HepG2 (cell line): Measurements from ENCODE around the gene PEX11G. TPM values are rescaled to one million over a fixed set of nuclear protein-coding genes. Genes with fewer than 3 reads are reported as not detected.
A peak's percentile ranks its signal among the peaks of the same experiment; 100 is the strongest.

Experiments used
- ARID4A ChIP-seq: sonication (generic); formaldehyde crosslinking; IDR thresholded peaks from 2 replicates; pipeline ENCODE4 v1.5.0; 2020; ENCODE audit warnings: mild to moderate bottlenecking, missing genetic modification reagents, borderline replicate concordance
- KLF13 ChIP-seq: sonication (generic); formaldehyde crosslinking; IDR thresholded peaks from 2 replicates; pipeline ENCODE4 v1.4.0; 2020; ENCODE audit warnings: mild to moderate bottlenecking, missing genetic modification reagents
- MAZ ChIP-seq, 2 experiments: sonication (generic) in 1 of 2; formaldehyde crosslinking in 1 of 2; IDR thresholded peaks; 2 replicates each; pipeline versions ENCODE4 v1.5.0 to v1.6.1; 2012 to 2020; ENCODE audit warnings: low read depth in 2 of 2, mild to moderate bottlenecking in 2 of 2, borderline replicate concordance in 1 of 2, improper control_type of control experiment in 1 of 2, low read length in 1 of 2, missing genetic modification reagents in 1 of 2, moderate library complexity in 1 of 2
- MIER3 ChIP-seq: IDR thresholded peaks from 2 replicates; pipeline ENCODE4 v1.6.1; 2016; ENCODE audit warnings: missing compliant biosample characterization, borderline replicate concordance
- MTF1 ChIP-seq: sonication (generic); formaldehyde crosslinking; IDR thresholded peaks from 2 replicates; pipeline ENCODE4 v1.5.0; 2020; ENCODE audit warnings: missing genetic modification reagents
- SIN3B ChIP-seq: fragments of 150-350 bp; IDR thresholded peaks from 2 replicates; pipeline ENCODE4 v1.6.1; 2014; ENCODE audit warnings: low read length
- TOE1 ChIP-seq: sonication (generic); formaldehyde crosslinking; IDR thresholded peaks from 2 replicates; pipeline ENCODE4 v1.4.0; 2020; ENCODE audit warnings: mild to moderate bottlenecking, missing genetic modification reagents
- TRAFD1 ChIP-seq: sonication (generic); formaldehyde crosslinking; IDR thresholded peaks from 2 replicates; pipeline ENCODE4 v1.5.1; 2020; ENCODE audit warnings: missing genetic modification reagents, mild to moderate bottlenecking, borderline replicate concordance
- XRCC5 ChIP-seq: fragments of 200-400 bp; formaldehyde crosslinking; optimal IDR thresholded peaks from 2 replicates; pipeline ENCODE3; 2017; ENCODE audit warnings: mild to moderate bottlenecking, low read length
- ZFYVE20 ChIP-seq: sonication (generic); formaldehyde crosslinking; IDR thresholded peaks from 2 replicates; pipeline ENCODE4 v1.8.0; 2023; ENCODE audit warnings: low read depth, mild to moderate bottlenecking, moderate library complexity, missing genetic modification reagents, borderline replicate concordance
- ZKSCAN1 ChIP-seq: fragments of 150-350 bp; IDR thresholded peaks from 2 replicates; pipeline ENCODE4 v1.6.1; 2014; ENCODE audit warnings: low read length
- ZNF431 ChIP-seq: sonication (generic); formaldehyde crosslinking; IDR thresholded peaks from 2 replicates; pipeline ENCODE4 v1.9.0; 2022; ENCODE audit warnings: missing genetic modification reagents, low read depth, mild to moderate bottlenecking, borderline replicate concordance
- ZNF609 ChIP-seq: sonication (generic); formaldehyde crosslinking; IDR thresholded peaks from 2 replicates; pipeline ENCODE4 v1.4.0; 2020; ENCODE audit warnings: mild to moderate bottlenecking, missing genetic modification reagents, borderline replicate concordance
- polyA plus RNA-seq, 8 experiments: library from polyadenylated mRNA; depleted of rRNA in 3 of 8; stranded (reverse) in 7 of 8; unstranded in 1 of 8; fragments of >200 nt; fragmentation: Illumina TruSeq in 4 of 8; extraction: Trizol in 4 of 8; gene quantifications; 2 replicates each; pipeline versions ENCODE4 v1.2.1 to v1.2.3, GENCODE V29; 2011 to 2016; ENCODE audit warnings: low read depth in 4 of 8, missing spikeins in 1 of 8, mixed read lengths in 1 of 8; ENCODE audit not compliant: insufficient read depth in 1 of 8
- total RNA-seq, 5 experiments: library from RNA; depleted of rRNA; stranded (reverse); fragments of >200 nt; fragmentation: Illumina TruSeq; extraction: Trizol; gene quantifications; 2 replicates each; pipeline ENCODE4 v1.2.3, GENCODE V29; 2016; ENCODE audit warnings: low read depth in 1 of 5
- TF ChIP-seq, protein P1 (sequence below): sonication (generic); formaldehyde crosslinking; IDR thresholded peaks from 2 replicates; pipeline ENCODE4 v1.8.1; 2023; ENCODE audit warnings: mild to moderate bottlenecking, inconsistent platforms, moderate library complexity, missing genetic modification reagents, borderline replicate concordance

Gene PEX11G
- total and polyA plus RNA-seq, 2 of the 13 experiments (the other 11 are each of a cell fraction or from before 2014, with no cell fraction given): not detected

DNA sequence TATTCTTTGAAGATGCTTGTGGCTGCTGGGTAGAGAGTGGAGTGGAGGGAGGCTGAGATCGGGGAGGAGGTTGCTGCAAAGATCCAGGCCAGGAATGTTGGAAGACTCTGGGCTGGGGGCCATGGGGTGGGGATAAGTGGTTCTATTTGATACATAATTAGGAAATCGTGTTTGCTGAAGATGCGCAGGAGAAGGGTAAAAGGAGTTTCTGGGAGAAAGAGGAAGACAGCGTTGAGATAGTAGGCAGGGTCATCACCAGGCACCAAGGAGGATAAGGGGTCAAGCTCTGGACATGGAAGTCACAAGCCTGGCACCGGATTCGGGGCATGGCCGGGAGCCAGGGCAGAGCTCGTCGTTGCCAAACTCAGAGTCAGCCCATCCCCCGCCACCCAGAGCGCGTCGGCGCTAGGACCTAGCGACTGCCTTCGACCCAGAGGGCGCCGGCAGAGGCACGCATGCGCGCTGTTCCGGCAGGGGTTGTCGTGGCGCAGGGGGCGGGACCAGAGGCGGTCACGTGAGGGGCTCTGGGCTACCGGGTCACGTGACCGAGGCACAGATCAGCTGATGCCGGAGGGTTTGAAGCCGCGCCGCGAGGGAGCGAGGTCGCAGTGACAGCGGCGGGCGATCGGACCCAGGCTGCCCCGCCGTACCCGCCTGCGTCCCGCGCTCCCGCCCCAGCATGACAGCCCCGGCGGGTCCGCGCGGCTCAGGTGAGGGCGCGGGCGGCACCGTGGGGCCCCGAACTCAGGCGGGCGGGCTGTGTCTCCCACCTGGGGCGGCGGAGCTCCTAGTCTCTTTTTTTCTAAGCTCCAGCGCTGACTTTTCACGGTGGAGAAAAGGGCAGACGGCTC lies 33.5 kb upstream of the PEX11G start, which contains the start of gene MCOLN1 (continued):
- TF ChIP-seq MAZ (IDR thresholded peaks at IDR 0.05; ENCODE audit: borderline replicate concordance, low read depth, low read length) (peak; percentile 25; the same call in 1 of the 2 replicates), MAZ (CRISPR knock-in tag; IDR thresholded peaks at IDR 0.05; ENCODE audit: low read depth) (peak; percentile 86), SIN3B (peak; percentile 97), XRCC5 (peak; percentile 92), ZNF609 (CRISPR knock-in tag) (peak; percentile 50; the same call in 1 of the 2 replicates), ARID4A (CRISPR knock-in tag) (peak; percentile 100), ZNF431 (CRISPR knock-in tag) (no peak), MIER3 (CRISPR knock-in tag) (peak; percentile 90; the same call in 1 of the 2 replicates), MTF1 (CRISPR knock-in tag) (no peak), ZKSCAN1 (peak; percentile 32; the same call in 1 of the 2 replicates), KLF13 (no peak), ZFYVE20 (CRISPR knock-in tag) (no peak), TRAFD1 (no peak), TOE1 (CRISPR knock-in tag) (no peak; the same call in 1 of the 2 replicates)
- TF ChIP-seq, protein P1, sequence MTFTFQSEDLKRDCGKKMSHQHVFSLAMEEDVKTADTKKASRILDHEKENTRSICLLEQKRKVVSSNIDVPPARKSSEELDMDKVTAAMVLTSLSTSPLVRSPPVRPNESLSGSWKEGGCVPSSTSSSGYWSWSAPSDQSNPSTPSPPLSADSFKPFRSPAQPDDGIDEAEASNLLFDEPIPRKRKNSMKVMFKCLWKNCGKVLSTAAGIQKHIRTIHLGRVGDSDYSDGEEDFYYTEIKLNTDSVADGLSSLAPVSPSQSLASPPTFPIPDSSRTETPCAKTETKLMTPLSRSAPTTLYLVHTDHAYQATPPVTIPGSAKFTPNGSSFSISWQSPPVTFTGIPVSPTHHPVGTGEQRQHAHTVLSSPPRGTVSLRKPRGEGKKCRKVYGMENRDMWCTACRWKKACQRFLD: 0 out of 2 replicates have a peak, but pooled peaks have one; percentile 54
